ENCODE data around the gene CR2.
"Not testable (repeated sequence)": the region's sequence is repeated elsewhere in the genome, so short reads cannot be mapped to it uniquely, and the experiment has no call there.

Gene CR2

GRCh38 chr1:207454046-207454964 lies at the start of gene CR2:
Gene CR2 (plus strand): TSS chr1:207454328. CDS start chr1:207454419, 91 bp downstream.
- DNase-seq: peak; percentile 30

- DNase-seq: peak; percentile 81
Measured at GRCh38 chr1:207404849-207405525, 49.1 kb upstream of the CR2 start.

GRCh38 chr1:207405814-207406213 lies 48.3 kb upstream of the CR2 start:
- peak; percentile 25 for DNase-seq

GRCh38 chr1:207407655-207408260 lies 46.4 kb upstream of the CR2 start:
- peak; percentile 41 for DNase-seq

- DNase-seq: no peak
Measured at GRCh38 chr1:207412845-207413244, 41.3 kb upstream of the CR2 start.

- no peak for DNase-seq
Measured at GRCh38 chr1:207414606-207415108, 39.5 kb upstream of the CR2 start.

- DNase-seq: no peak
Measured at GRCh38 chr1:207417076-207417475, 37.1 kb upstream of the CR2 start.

GRCh38 chr1:207418351-207418750 lies 35.8 kb upstream of the CR2 start:
- no peak for DNase-seq

GRCh38 chr1:207420109-207420508 lies 34.0 kb upstream of the CR2 start:
- DNase-seq: no peak

- DNase-seq: no peak
Measured at GRCh38 chr1:207421078-207421477, 33.0 kb upstream of the CR2 start.

- no peak for DNase-seq
Measured at GRCh38 chr1:207423560-207424292, 30.4 kb upstream of the CR2 start.

- DNase-seq: peak; percentile 20
Measured at GRCh38 chr1:207424570-207425131, 29.5 kb upstream of the CR2 start.

- peak; percentile 92 for DNase-seq
Measured at GRCh38 chr1:207427832-207428585, 26.1 kb upstream of the CR2 start.

- peak; percentile 50 for DNase-seq
Measured at GRCh38 chr1:207428783-207429182, 25.3 kb upstream of the CR2 start.

- DNase-seq: peak; percentile 40
Measured at GRCh38 chr1:207429963-207430362, 24.2 kb upstream of the CR2 start.

GRCh38 chr1:207430602-207431001 lies 23.5 kb upstream of the CR2 start:
- DNase-seq: no peak

GRCh38 chr1:207431508-207431907 lies 22.6 kb upstream of the CR2 start:
- DNase-seq: no peak

GRCh38 chr1:207433435-207433834 lies 20.7 kb upstream of the CR2 start:
- no peak for DNase-seq

GRCh38 chr1:207436746-207437145 lies 17.4 kb upstream of the CR2 start:
- not testable (repeated sequence) for DNase-seq

GRCh38 chr1:207440626-207441025 lies 13.5 kb upstream of the CR2 start:
- DNase-seq: peak; percentile 61

- no peak for DNase-seq
Measured at GRCh38 chr1:207444514-207445217, 9.5 kb upstream of the CR2 start.
